ENCODE results near the gene PCNP. TPM values are rescaled to one million over a fixed set of nuclear protein-coding genes. Genes with fewer than 3 reads are reported as not detected.

The PCNP gene
- total and polyA plus RNA-seq, 2 experiments from 2014 or later = 134 to 185 TPM

GRCh38 chr3:101625879-101626278 lies 51.9 kb downstream of the PCNP start (continued):
- TF ChIP-seq ZNF462 (CRISPR knock-in tag; IDR thresholded peaks at IDR 0.05) = no peak

GRCh38 chr3:101629219-101629618 lies 55.2 kb downstream of the PCNP start:
- Histone ChIP-seq H2AFZ (no peak overlapping the region), H3K4me1 (ENCODE audit: insufficient read depth) (no peaks in the 10 kb centered on the region), H3K27me3 (ENCODE audit: insufficient read depth) (no peaks in the 10 kb centered on the region), H4K20me1 (replicated peaks; ENCODE audit: insufficient read depth) (no peaks in the 10 kb centered on the region), H3K4me2 (no peak overlapping the region), H3K79me2 (replicated peaks; ENCODE audit: insufficient read depth) (no peaks in the 10 kb centered on the region), H3K27ac (ENCODE audit: low read depth) (no peak overlapping the region), H3K36me3 (ENCODE audit: insufficient read depth) (no peaks in the 10 kb centered on the region; the same call in 1 of the 2 replicates), H3F3A (replicated peaks; ENCODE audit: low read depth) (no peaks in the 10 kb centered on the region), H3K4me3 (no peak overlapping the region), H3K9me2 (ENCODE audit: insufficient read depth) (no peaks in the 10 kb centered on the region)
- no peak for ATAC-seq
- no peaks in the 10 kb centered on the region for H3K4me1 Mint-ChIP-seq
- TF ChIP-seq NANOG (IDR thresholded peaks at IDR 0.05; ENCODE audit: borderline replicate concordance) (no peak), ETS1 (IDR thresholded peaks at IDR 0.05) (no peak), POLR2AphosphoS5 (IDR thresholded peaks at IDR 0.05; ENCODE audit: low read depth) (no peak), REST (IDR thresholded peaks at IDR 0.05; ENCODE audit: unreplicated experiment) (no peak)
- H3K9me3 Mint-ChIP-seq = peaks cover 17% of the 10 kb centered on the region
- H3K27me3 Mint-ChIP-seq (ENCODE audit: insufficient read depth, low read depth, poor library complexity) = no peaks in the 10 kb centered on the region
- no peak for DNase-seq (ENCODE audit: low spot score)
- peaks cover 15% of the 10 kb centered on the region for H3K36me3 Mint-ChIP-seq (ENCODE audit: low read depth)
- no peak overlapping the region for H3K4me3 Mint-ChIP-seq
- no peak overlapping the region for H3K27ac Mint-ChIP-seq
